Heart right ventricle (tissue), 16 donors: ENCODE measurements around the gene ZFYVE26. TPM values are rescaled to one million over a fixed set of nuclear protein-coding genes. Genes with fewer than 3 reads are reported as not detected.
"Not testable (repeated sequence)": the region's sequence is repeated elsewhere in the genome, so short reads cannot be mapped to it uniquely, and the experiment has no call there.

Experiments used
- ATAC-seq, 8 donors: fragments of 200-7000 bp; cut with Tn5 transposase; one replicate each; pipeline ENCODE4 v1.9.1; 2020; ENCODE audit warnings: mild to moderate bottlenecking in 8 of 8, moderate library complexity in 8 of 8, moderate number of reproducible peaks in 1 of 8
- DNase-seq, 2 donors: peaks; one replicate each; pipeline ENCODE4 v3.0.0-alpha.2; 2020
- H3K27ac ChIP-seq, 10 donors: fragments of 200-600 bp; sonication (generic) in 2 of 10; one replicate each; pipeline versions ENCODE4 v1.5.0 to v1.8.0; 2020 to 2022; ENCODE audit warnings: mild to moderate bottlenecking in 3 of 10
- H3K27me3 ChIP-seq, 7 donors: fragments of 200-600 bp; one replicate each; pipeline ENCODE4 v1.8.0; 2021 to 2022; ENCODE audit warnings: mild to moderate bottlenecking in 2 of 7
- H3K36me3 ChIP-seq, 9 donors: fragments of 200-600 bp; sonication (generic) in 1 of 9; one replicate each; pipeline versions ENCODE4 v1.5.0 to v1.8.0; 2020 to 2022; ENCODE audit warnings: mild to moderate bottlenecking in 2 of 9
- H3K4me1 ChIP-seq, 9 donors: fragments of 200-600 bp; sonication (generic) in 1 of 9; one replicate each; pipeline versions ENCODE4 v1.5.0 to v1.8.0; 2020 to 2022; ENCODE audit warnings: mild to moderate bottlenecking in 4 of 9
- H3K4me3 ChIP-seq, 10 donors: fragments of 200-600 bp; sonication (generic) in 2 of 10; one replicate each; pipeline versions ENCODE4 v1.5.0 to v1.8.0; 2020 to 2022; ENCODE audit warnings: mild to moderate bottlenecking in 7 of 10, moderate library complexity in 2 of 10
- H3K9me3 ChIP-seq, 11 donors: fragments of 200-600 bp in 10 of 11; sonication (generic) in 2 of 11; one replicate each; pipeline versions ENCODE4 v1.5.0 to v1.8.0; 2013 to 2022; ENCODE audit warnings: mild to moderate bottlenecking in 2 of 11, control low read depth in 1 of 11, moderate library complexity in 1 of 11
- WGBS, 2 donors: extraction: QIAGEN DNeasy Blood & Tissue Kit; methylation state at CpG; one replicate each; pipeline ENCODE4 v1.1.7; 2013; ENCODE audit warnings: inconsistent platforms in 1 of 2; 5-methylcytosine and 5-hydroxymethylcytosine counted together
- intact Hi-C, 10 donors: fragments of 100-400 bp; cut with DNase I; formaldehyde crosslinking; loops; one replicate each; pipeline versions ENCODE4 v1.11.1 to v1.14.2; 2022
- polyA plus RNA-seq, 2 donors: library from polyadenylated mRNA; stranded (reverse); fragments of 200-250 nt; gene quantifications; one replicate each; pipeline ENCODE4 v1.2.3, GENCODE V29; 2013
- total RNA-seq, 10 donors: library from RNA; stranded (reverse); fragmentation: NEBNext Ultra II Directional in 3 of 10; extraction: Animal tissue kit (Norgen Biotek cat#: 25700) in 3 of 10; gene quantifications; one replicate each; pipeline versions ENCODE4 v1.2.1 to v1.2.4, GENCODE V29; 2021 to 2023
- TF ChIP-seq, protein P1 (sequence below), 9 donors: fragments of 200-600 bp; sonication (generic) in 2 of 9; IDR thresholded peaks; one replicate each; pipeline versions ENCODE4 v1.5.0 to v1.8.0; 2021 to 2022; ENCODE audit warnings: antibody characterized with exemption in 9 of 9, mild to moderate bottlenecking in 5 of 9, moderate library complexity in 1 of 9
- donor health status: Arrhythmogenic right ventricular cardiomyopathy.
- donor health status: ischemic (EF 13 %, LVEDD 7.1; RV severe dilation, severe dysfunction).
- donor health status: healthy with polysubstance abuse.
- donor health status: DM: no; HTN: yes; CAD: no.
- donor health status: DM: no; HTN: no; CAD: no.
- donor health status: ischemic (EF 25% LVEDD 6.9; RV normal size, moderate dysfunction).
- donor health status: ischemic (EF 25% LVEDD 5.7; RV mildly dilated, moderate dysfunction).
- donor health status: healthy.
- donor health status: DM: yes; HTN: yes; CAD: no.
- donor health status: Ischemic cardiomyopathy.
- donor health status: ischemic (EF 35%, LVEDD 5.7; RV mildly dilated, moderate dysfunction).
- donor health status: nonischemic (EF 11% LVEDD 7.7; RV severe dilation, severe dysfunction).
- donor health status: DM: yes; HTN: yes; CAD: no.
- donor health status: PGD.
- donor health status: ischemic (EF 29% LVEDD 5.4; RV normal size, mild dysfunction).
- donor health status: nonischemic (EF 23%, LVEDD 6.1; RV moderate dilation, normal function).

ZFYVE26 gene
- total and polyA plus RNA-seq, 12 donors = 2.8 to 17.9 (median 14.6) TPM

DNA sequence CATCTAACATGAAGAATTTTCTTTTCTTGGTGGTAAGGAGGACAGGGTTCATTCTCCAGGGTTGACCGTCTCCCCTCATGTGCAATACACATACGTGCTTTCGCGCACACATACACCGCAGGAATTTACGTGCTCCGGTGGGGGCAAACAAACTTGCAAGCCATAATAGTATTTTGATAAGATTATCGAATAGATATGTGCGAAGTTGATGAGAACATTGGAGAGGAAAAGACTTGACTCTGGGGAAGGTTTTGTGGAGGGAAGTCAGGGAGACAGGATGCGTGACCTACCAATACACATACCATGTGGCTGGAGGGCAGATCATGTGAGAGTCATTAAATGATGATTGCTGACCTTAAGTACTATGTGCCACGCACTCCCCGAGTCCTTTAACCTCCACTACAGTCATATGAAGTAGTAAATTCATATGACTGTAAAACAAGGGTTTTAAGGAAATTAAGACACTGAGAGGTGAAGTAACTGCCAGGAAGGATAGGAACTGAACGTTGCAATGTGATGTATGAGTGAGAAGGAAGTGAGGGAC is 4.1 kb upstream of the ZFYVE26 start:
- Histone ChIP-seq H3K27ac (peak overlapping the region in 3 of 10 donors; percentile 63 to 87 (median 83)), H3K4me3 (peak overlapping the region in 9 of 10 donors; percentile 68 to 95 (median 82)), H3K36me3 (peaks cover 0 to 19% (median 0%) of the 10 kb centered on the region in 9 donors), H3K4me1 (peaks cover 3 to 45% (median 13%) of the 10 kb centered on the region in 9 donors), H3K27me3 (no peaks in the 10 kb centered on the region), H3K9me3 (no peaks in the 10 kb centered on the region)
- intact Hi-C loops = no loop called here
- ATAC-seq = no peak
- TF ChIP-seq, protein P1, sequence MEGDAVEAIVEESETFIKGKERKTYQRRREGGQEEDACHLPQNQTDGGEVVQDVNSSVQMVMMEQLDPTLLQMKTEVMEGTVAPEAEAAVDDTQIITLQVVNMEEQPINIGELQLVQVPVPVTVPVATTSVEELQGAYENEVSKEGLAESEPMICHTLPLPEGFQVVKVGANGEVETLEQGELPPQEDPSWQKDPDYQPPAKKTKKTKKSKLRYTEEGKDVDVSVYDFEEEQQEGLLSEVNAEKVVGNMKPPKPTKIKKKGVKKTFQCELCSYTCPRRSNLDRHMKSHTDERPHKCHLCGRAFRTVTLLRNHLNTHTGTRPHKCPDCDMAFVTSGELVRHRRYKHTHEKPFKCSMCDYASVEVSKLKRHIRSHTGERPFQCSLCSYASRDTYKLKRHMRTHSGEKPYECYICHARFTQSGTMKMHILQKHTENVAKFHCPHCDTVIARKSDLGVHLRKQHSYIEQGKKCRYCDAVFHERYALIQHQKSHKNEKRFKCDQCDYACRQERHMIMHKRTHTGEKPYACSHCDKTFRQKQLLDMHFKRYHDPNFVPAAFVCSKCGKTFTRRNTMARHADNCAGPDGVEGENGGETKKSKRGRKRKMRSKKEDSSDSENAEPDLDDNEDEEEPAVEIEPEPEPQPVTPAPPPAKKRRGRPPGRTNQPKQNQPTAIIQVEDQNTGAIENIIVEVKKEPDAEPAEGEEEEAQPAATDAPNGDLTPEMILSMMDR (IDR thresholded peaks at IDR 0.05) = no peak
- WGBS, 2 donors = 26% methylated on average over 13 of the region's 13 CpGs
- DNase-seq = no peak

DNA sequence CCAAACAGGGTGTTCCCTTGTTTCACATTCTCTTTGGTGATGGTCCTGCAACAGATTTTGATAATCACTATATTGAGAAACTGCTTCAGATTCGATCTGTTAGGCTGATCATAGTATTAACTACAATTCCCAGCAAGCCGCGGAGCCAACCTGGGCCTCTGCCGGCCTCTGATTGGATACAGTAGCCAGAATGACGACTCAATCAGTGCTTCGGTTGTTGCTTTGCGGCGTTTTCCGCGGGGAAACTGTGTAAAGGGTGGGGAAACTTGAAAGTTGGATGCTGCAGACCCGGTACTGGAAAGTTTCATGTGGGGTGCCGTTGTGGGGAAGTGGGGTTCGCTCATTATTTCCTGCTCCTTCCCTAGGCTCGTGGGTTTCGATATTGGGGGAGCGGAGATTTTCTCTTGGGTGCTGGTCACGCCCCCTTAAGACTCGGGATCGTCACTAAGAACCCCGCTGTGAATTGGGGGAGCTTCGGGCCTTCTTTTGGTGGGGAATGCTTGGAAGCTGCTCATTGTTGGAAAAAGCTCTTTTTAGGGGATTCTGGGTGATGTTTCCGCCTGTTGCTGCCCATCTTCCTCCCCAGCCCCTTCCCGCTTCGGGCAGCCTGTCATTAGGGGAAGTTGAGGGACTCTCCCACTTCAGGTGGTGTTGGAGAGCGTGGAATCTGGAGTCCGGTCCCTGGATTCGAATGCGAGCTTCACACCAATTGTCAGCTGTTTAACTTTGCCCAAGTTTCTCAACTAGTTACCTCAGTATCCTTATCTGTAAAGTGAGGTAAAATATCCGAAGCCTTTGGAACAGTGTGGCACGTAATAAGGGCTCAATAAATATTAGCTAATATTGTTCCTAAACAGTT is 3.4 kb upstream of the ZFYVE26 start, which contains the start of gene RAD51B:
TSS of gene RAD51B (plus strand) at position 217 of the 859 bp plus-strand sequence.
- Histone ChIP-seq H3K4me3 (peak within 1 kb of the TSS; percentile 68 to 95 (median 82)), H3K27ac (peak within 1 kb of the TSS in 9 of 10 donors; percentile 14 to 87 (median 56)), H3K4me1 (peaks cover 6 to 52% (median 20%) of the 10 kb centered on the region in 9 donors), H3K36me3 (peaks cover 0 to 19% (median 0%) of the 10 kb centered on the region in 9 donors), H3K9me3 (no peaks in the 10 kb centered on the region), H3K27me3 (no peaks in the 10 kb centered on the region)
- ATAC-seq (peak; percentile 78 to 91 (median 88)), DNase-seq (peak; percentile 81 to 88)
- intact Hi-C loops = no loop called here
- 1% methylated on average over 30 of the region's 30 CpGs for WGBS, 2 donors
- TF ChIP-seq, protein P1 (IDR thresholded peaks at IDR 0.05) = no peak

DNA sequence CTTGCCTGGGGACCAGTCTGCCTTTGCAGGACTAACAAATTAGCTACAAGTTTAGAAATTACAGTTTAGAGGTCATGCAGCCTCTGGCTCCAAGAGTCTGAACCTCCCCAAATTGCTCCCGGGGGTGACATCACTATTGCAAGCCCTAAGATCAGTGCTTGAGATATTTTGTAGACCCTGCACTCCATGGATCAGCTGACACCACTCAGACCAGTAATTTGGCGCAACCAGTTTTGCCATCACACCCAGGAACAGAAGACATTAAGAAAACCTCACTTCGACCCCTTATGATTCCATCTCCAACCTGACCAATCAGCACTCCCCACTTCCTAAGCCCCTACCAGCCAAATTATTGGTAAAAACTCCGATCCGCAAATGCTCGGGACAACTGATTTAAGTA is 2.1 kb upstream of the ZFYVE26 start:
- intact Hi-C loops, H3K27me3 ChIP-seq, DNase-seq, ATAC-seq, H3K9me3 ChIP-seq: not testable (repeated sequence)
- peaks cover 0 to 18% (median 0%) of the 10 kb centered on the region in 9 donors for H3K36me3 ChIP-seq
- H3K27ac ChIP-seq = peak overlapping the region in 1 of 10 donors; percentile 87
- H3K4me3 ChIP-seq = peak overlapping the region in 1 of 10 donors; percentile 91
- H3K4me1 ChIP-seq = peaks cover 6 to 59% (median 24%) of the 10 kb centered on the region in 9 donors
- 94 to 97% methylated on average over 6 of the region's 6 CpGs for WGBS, 2 donors

DNA sequence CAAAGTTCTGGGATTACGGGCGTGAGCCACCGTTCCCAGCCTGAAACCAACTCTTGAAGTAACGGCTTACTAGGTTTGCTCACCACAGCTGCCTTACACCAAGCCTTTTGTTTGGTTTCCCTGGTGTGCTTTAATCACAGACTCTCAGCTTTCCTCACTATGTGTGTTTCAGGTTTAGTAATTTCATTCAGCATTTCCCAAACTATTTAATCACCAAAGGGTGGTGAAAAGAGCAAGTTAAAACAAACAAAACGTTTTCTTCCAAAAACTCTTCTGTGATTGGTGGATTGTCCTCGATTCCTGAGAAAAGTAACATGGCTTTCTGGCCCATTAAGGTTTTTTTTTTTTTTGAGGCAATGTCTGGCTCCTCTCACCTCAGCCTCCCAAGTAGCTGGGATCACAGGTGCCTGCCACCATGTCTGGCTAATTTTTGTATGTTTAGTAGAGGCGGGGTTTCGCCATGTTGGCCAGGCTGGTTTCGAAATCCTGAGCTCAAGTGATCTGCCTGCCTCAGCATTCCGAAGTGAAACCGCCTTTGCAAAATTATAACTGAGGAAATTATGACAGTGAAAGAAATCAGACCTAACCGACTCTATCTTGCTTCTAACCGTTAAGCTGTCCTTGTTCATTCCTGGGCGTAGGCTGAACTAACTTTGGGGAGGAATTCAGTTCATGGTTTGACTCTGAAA is 1.5 kb upstream of the ZFYVE26 start:
- DNase-seq = no peak

More for the DNA sequence above, 1.5 kb upstream of the ZFYVE26 start:
- peaks cover 6 to 59% (median 24%) of the 10 kb centered on the region in 9 donors for H3K4me1 ChIP-seq
- 90 to 91% methylated on average over 14 of the region's 14 CpGs for WGBS, 2 donors
- no peaks in the 10 kb centered on the region for H3K9me3 ChIP-seq
- peaks cover 0 to 24% (median 0%) of the 10 kb centered on the region in 9 donors for H3K36me3 ChIP-seq
- peak overlapping the region in 1 of 10 donors; percentile 87 for H3K27ac ChIP-seq
- intact Hi-C loops = no loop called here
- H3K27me3 ChIP-seq = no peaks in the 10 kb centered on the region
- ATAC-seq = no peak
- TF ChIP-seq, protein P1 (IDR thresholded peaks at IDR 0.05) = no peak
- peak overlapping the region in 1 of 10 donors; percentile 91 for H3K4me3 ChIP-seq
